K562 (cell line): ENCODE data around the gene GLTPD2. TPM values are rescaled to one million over a fixed set of nuclear protein-coding genes. Genes with fewer than 3 reads are reported as not detected.

Experiments
- ATAC-seq: fragments of 200-7000 bp; cut with Tn5 transposase; 3 replicates; pipeline ENCODE4 v1.9.1; 2020; ENCODE audit warnings: moderate library complexity
- BruUV-seq: library from RNA; stranded (reverse); fragments of 400-500 nt; replicated peaks from 2 replicates; lab custom pipeline; 2021; lab: Mats Ljungman, UMichigan
- CTCF ChIA-PET: fragments of 300-600 bp; formaldehyde crosslinking; extraction: SDS; loops from one replicate; lab custom pipeline; 2021; ENCODE audit warnings: low intra/inter-chr PET ratio; lab: Yijun Ruan, JAX
- POLR2A ChIA-PET: fragments of 300-600, 350-650 bp; sonication (Branson Sonifier 250); formaldehyde crosslinking; extraction: SDS; loops from one replicate; lab custom pipeline; 2021; ENCODE audit warnings: antibody characterized with exemption, inconsistent platforms; lab: Yijun Ruan, JAX
- DNase-seq, 4 experiments: peaks; one replicate each; pipeline versions ENCODE4 v3.0.0 to v3.0.0-alpha.2; 2011 to 2018; ENCODE audit warnings: low spot score in 3 of 4, mixed read lengths in 3 of 4; ENCODE audit errors: extremely low read depth in 1 of 4
- FAIRE-seq: peaks from 2 replicates; lab custom pipeline; 2011; peaks lifted over from hg19 to GRCh38; lab: Jason Lieb, UNC
- H2AFZ ChIP-seq: 2 replicates; pipeline ENCODE4 v1.6.0; 2011; ENCODE audit warnings: low read depth, low read length, control low read depth, inconsistent platforms
- H3K27ac ChIP-seq: fragments of 200-600 bp; 3 replicates; pipeline ENCODE4 v1.8.0; 2011; ENCODE audit warnings: low read depth, mild to moderate bottlenecking, control low read depth, inconsistent platforms, low read length, moderate library complexity, mixed read lengths; ENCODE audit errors: extremely low read depth
- H3K27me3 ChIP-seq, 2 experiments: fragments of 300-600 bp in 1 of 2; 2 replicates in 1 of 2; 3 replicates in 1 of 2; pipeline versions ENCODE4 v1.6.0 to v1.8.0; 2011; ENCODE audit warnings: inconsistent platforms in 2 of 2, low read length in 2 of 2, mild to moderate bottlenecking in 1 of 2, mixed read lengths in 1 of 2, moderate library complexity in 1 of 2; ENCODE audit not compliant: control insufficient read depth in 2 of 2, insufficient read depth in 2 of 2
- H3K36me3 ChIP-seq: fragments of 300-600 bp; 3 replicates; pipeline ENCODE4 v1.8.0; 2011; ENCODE audit warnings: mild to moderate bottlenecking, low read length, inconsistent platforms; ENCODE audit not compliant: control insufficient read depth, insufficient read depth
- H3K4me1 ChIP-seq, 2 experiments: fragments of 200-600 bp in 1 of 2; replicated peaks in 1 of 2; 2 replicates in 1 of 2; 3 replicates in 1 of 2; pipeline versions ENCODE4 v1.5.1 to v1.8.0; 2011; ENCODE audit warnings: inconsistent platforms in 2 of 2, low read length in 2 of 2, mild to moderate bottlenecking in 1 of 2, mixed read lengths in 1 of 2, moderate library complexity in 1 of 2; ENCODE audit not compliant: control insufficient read depth in 2 of 2, insufficient read depth in 2 of 2
- H3K4me2 ChIP-seq: 2 replicates; pipeline ENCODE4 v1.6.1; 2011; ENCODE audit warnings: low read length, control low read depth, inconsistent platforms, mixed read lengths; ENCODE audit not compliant: insufficient read depth
- H3K4me3 ChIP-seq: fragments of 200-600 bp; sonication (generic), shearing (Covaris generic); 2 replicates; pipeline ENCODE4 v1.5.1; 2016; ENCODE audit warnings: control low read depth, inconsistent platforms
- H3K79me2 ChIP-seq: fragments of 200-600 bp; 3 replicates; pipeline ENCODE4 v1.8.0; 2011; ENCODE audit warnings: low read length, inconsistent platforms; ENCODE audit not compliant: control insufficient read depth, insufficient read depth
- H3K9ac ChIP-seq, 2 experiments: 2 replicates each; pipeline versions ENCODE4 v1.6.0 to v1.6.1; 2011; ENCODE audit warnings: low read depth in 2 of 2, low read length in 2 of 2, control low read depth in 1 of 2, inconsistent platforms in 1 of 2, mild to moderate bottlenecking in 1 of 2, mixed read lengths in 1 of 2; ENCODE audit not compliant: insufficient read depth in 1 of 2
- H3K9me1 ChIP-seq: one replicate; pipeline ENCODE4 v1.6.0; 2011; ENCODE audit warnings: inconsistent platforms, mild to moderate bottlenecking, low read length, moderate library complexity; ENCODE audit not compliant: control insufficient read depth, insufficient read depth
- H3K9me3 ChIP-seq: replicated peaks from 2 replicates; pipeline ENCODE4 v1.5.1; 2011; ENCODE audit warnings: low read depth, low read length, inconsistent platforms; ENCODE audit not compliant: control insufficient read depth, insufficient read depth
- H4K20me1 ChIP-seq: replicated peaks from 2 replicates; pipeline ENCODE4 v1.6.1; 2011; ENCODE audit warnings: low read length, inconsistent platforms, mixed read lengths; ENCODE audit not compliant: control insufficient read depth, insufficient read depth
- CHD2 ChIP-seq: IDR thresholded peaks from 2 replicates; pipeline ENCODE4 v1.6.1; 2011; ENCODE audit warnings: low read depth, low read length
- DACH1 ChIP-seq: fragments of 450-650 bp; IDR thresholded peaks from 2 replicates; pipeline ENCODE4 v1.6.1; 2018; ENCODE audit not compliant: partially characterized antibody
- DIDO1 ChIP-seq: fragments of 450-650 bp; IDR thresholded peaks from 2 replicates; pipeline ENCODE4 v1.6.1; 2016; ENCODE audit warnings: low read depth, missing biosample characterization, missing genetic modification characterization
- FIP1L1 ChIP-seq: fragments of 200-400 bp; formaldehyde crosslinking; IDR thresholded peaks from 2 replicates; pipeline ENCODE4 v1.6.1; 2018; ENCODE audit warnings: mild to moderate bottlenecking, low read depth, low read length; ENCODE audit not compliant: poor library complexity, severe bottlenecking
- FOS ChIP-seq: IDR thresholded peaks from 3 replicates; pipeline ENCODE4 v1.6.1; 2011; ENCODE audit not compliant: insufficient read length; ENCODE audit errors: extremely low read depth
- GABPB1 ChIP-seq: sonication (generic); formaldehyde crosslinking; IDR thresholded peaks from 2 replicates; pipeline ENCODE4 v1.8.0; 2022; ENCODE audit warnings: mild to moderate bottlenecking, missing genetic modification reagents
- KHSRP ChIP-seq: fragments of 450-650 bp; IDR thresholded peaks from 2 replicates; pipeline ENCODE4 v1.6.1; 2017
- KLF13 ChIP-seq: fragments of 450-650 bp; IDR thresholded peaks from 2 replicates; pipeline ENCODE4 v1.6.1; 2016; ENCODE audit warnings: missing genetic modification characterization, low read depth, mild to moderate bottlenecking, missing compliant biosample characterization, moderate library complexity, borderline replicate concordance
- POLR2AphosphoS2 ChIP-seq: IDR thresholded peaks from 2 replicates; pipeline ENCODE4 v1.6.1; 2012; ENCODE audit warnings: low read length, improper control_type of control experiment
- SIN3A ChIP-seq, 2 experiments: fragments of 150-350 bp in 1 of 2; IDR thresholded peaks; 2 replicates each; pipeline ENCODE4 v1.6.1; 2011 to 2016; ENCODE audit warnings: borderline replicate concordance in 2 of 2, low read depth in 2 of 2, low read length in 2 of 2, mild to moderate bottlenecking in 2 of 2, moderate library complexity in 2 of 2; ENCODE audit not compliant: control insufficient read depth in 1 of 2
- XRCC4 ChIP-seq: IDR thresholded peaks from one replicate; pipeline ENCODE4 v1.6.1; 2011; ENCODE audit not compliant: insufficient read depth, insufficient read length; ENCODE audit errors: extremely low read depth
- ZBTB7A ChIP-seq: IDR thresholded peaks from 2 replicates; pipeline ENCODE4 v1.6.1; 2011; ENCODE audit warnings: low read depth, mild to moderate bottlenecking, low read length, moderate library complexity, borderline replicate concordance; ENCODE audit not compliant: control insufficient read depth
- ZNF133 ChIP-seq: fragments of 250-450 bp; sonication (Bioruptor Pico); IDR thresholded peaks from 2 replicates; pipeline ENCODE4 v1.4.0; 2020; ENCODE audit warnings: mild to moderate bottlenecking
- WGBS: fragments of 100-300 bp; shearing (Covaris generic); methylation state at CpG from one replicate; pipeline ENCODE4 v1.1.6; 2016; ENCODE audit warnings: low coverage, mixed read lengths; ENCODE audit not compliant: insufficient coverage; ENCODE audit errors: missing lambda C conversion rate; 5-methylcytosine and 5-hydroxymethylcytosine counted together
- in situ Hi-C: fragments of 300-500 bp; cut with MboI; formaldehyde crosslinking; loops from 4 replicates; pipeline ENCODE4 v1.15.0; 2018; ENCODE audit warnings: inconsistent platforms, mixed read lengths
- intact Hi-C: fragments of 100-400 bp; cut with micrococcal nuclease; formaldehyde crosslinking; loops from 2 replicates; pipeline ENCODE4 v1.14.2; 2022
- polyA plus RNA-seq, 8 experiments: library from polyadenylated mRNA; depleted of rRNA in 4 of 8; stranded (reverse) in 5 of 8; unstranded in 3 of 8; fragments of >200 nt; fragmentation: Nextera tagmentation in 2 of 8; fragmentation: Illumina TruSeq in 1 of 8; extraction: Ambion mirVana in 2 of 8; extraction: Trizol in 1 of 8; gene quantifications; 2 replicates each; pipeline versions ENCODE4 v1.2.1 to v1.2.3, GENCODE V29; 2011 to 2014; ENCODE audit warnings: inconsistent platforms in 1 of 8, missing spikeins in 1 of 8
- total RNA-seq, 7 experiments: library from RNA; depleted of rRNA in 6 of 7; stranded (reverse); fragments of >200 nt in 6 of 7; fragmentation: Illumina TruSeq in 2 of 7; extraction: Trizol in 2 of 7; gene quantifications; 2 replicates each; pipeline versions ENCODE4 v1.2.1 to v1.2.3, GENCODE V29; 2011 to 2021; ENCODE audit warnings: low replicate concordance in 1 of 7
- TF ChIP-seq, protein P1 (sequence below): fragments of 200-800 bp; sonication (Bioruptor generic); IDR thresholded peaks from 2 replicates; pipeline ENCODE4 v1.6.1; 2017; ENCODE audit warnings: missing genetic modification characterization, missing compliant biosample characterization
- TF ChIP-seq, protein P2 (sequence below): fragments of 250-450 bp; sonication (Bioruptor Pico); IDR thresholded peaks from 2 replicates; pipeline ENCODE4 v1.8.0; 2022; ENCODE audit warnings: inconsistent platforms, mild to moderate bottlenecking, moderate library complexity, borderline replicate concordance
- TF ChIP-seq, protein P3 (sequence below): fragments of 250-450 bp; sonication (Bioruptor Pico); IDR thresholded peaks from 2 replicates; pipeline ENCODE4 v1.4.0; 2020

GLTPD2 gene
- total and polyA plus RNA-seq, 9 of the 15 experiments (the other 6 are each of a cell fraction or from before 2014, with no cell fraction given): not detected

DNA sequence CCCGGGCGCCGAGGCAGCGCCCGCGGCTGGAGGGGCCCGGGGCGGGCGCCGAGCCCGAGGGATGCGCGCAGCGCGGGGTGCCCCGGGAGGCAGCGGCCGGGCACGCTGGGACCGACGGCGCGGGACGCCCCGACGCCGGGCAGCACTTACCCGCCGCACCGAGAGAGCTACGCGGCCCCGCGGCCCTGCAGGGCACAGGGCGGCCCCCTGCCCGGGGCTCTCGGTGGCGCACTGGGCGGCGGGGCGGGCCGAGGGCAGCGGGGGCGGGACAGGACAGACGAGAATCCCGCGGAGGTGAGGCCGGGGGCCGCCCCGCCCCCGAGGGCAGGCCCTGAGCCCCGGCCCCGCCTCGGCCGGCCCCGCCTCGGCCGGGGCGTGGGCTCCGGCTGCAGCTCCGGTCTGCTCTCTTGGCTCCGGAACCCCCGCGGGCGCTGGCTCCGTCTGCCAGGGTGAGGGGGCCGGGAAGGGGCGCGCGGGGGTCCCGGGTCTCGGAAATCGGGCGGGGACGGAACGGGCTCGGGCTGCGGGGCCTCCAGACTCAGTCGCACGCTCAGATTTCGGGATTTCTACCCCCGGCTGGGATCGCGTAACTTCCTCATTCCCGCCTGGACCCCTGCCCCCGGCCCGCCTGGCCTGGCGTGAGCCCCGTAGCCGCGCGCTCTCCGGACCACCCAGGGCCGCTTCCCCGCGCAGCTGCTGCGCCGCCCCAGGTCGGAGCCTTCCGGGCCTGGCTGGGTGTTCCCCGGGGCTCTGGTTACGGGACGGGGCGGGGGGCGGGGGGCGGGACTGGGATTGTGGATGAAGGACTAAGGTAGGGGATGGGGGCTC is 18.2 kb downstream of the GLTPD2 start, which contains the start of gene PLD2:
TSS of gene PLD2 (plus strand) at position 376 of the 828 bp plus-strand sequence. CDS start 621 bp downstream, outside the sequence.
- FAIRE-seq (peak; percentile 15), ATAC-seq (peak; percentile 100), DNase-seq (peak; percentile 84 to 96 (median 96))
- H3K27ac ChIP-seq: no peak within 1 kb of the TSS; the same call in 2 of the 3 replicates
- in situ Hi-C loops: no loop called here
- intact Hi-C loops: no loop called here
- H3K79me2 ChIP-seq: no peaks in the 10 kb centered on the region
- H2AFZ ChIP-seq: peak within 1 kb of the TSS; percentile 79
- 0% methylated on average over 22 of the region's 106 CpGs for WGBS
- H3K36me3 ChIP-seq: no peaks in the 10 kb centered on the region
- ChIA-PET POLR2A (interaction anchor here (0.6 kb wide), 3 partner anchors 70 to 303 kb away, joined by 3 to 4 read pairs (median 3); no protein-coding TSS in a partner anchor), CTCF (no interaction called here)
- H4K20me1 ChIP-seq: no peaks in the 10 kb centered on the region; the same call in 1 of the 2 replicates
- H3K9ac ChIP-seq: peak within 1 kb of the TSS; percentile 56 to 92
- H3K9me1 ChIP-seq: no peaks in the 10 kb centered on the region
- BruUV-seq: no TSS peak
- peaks cover 3 to 22% of the 10 kb centered on the region in 2 experiments; a peak in 3 of 5 replicates for H3K4me1 ChIP-seq
- H3K27me3 ChIP-seq: no peaks in the 10 kb centered on the region
- H3K9me3 ChIP-seq: no peaks in the 10 kb centered on the region
- peak within 1 kb of the TSS; percentile 52 for H3K4me3 ChIP-seq
- peak within 1 kb of the TSS; percentile 78 for H3K4me2 ChIP-seq
- TF ChIP-seq POLR2AphosphoS2 (no peak), GABPB1 (CRISPR knock-in tag) (no peak), ZNF133 (CRISPR knock-in tag) (no peak), FIP1L1 (no peak), SIN3A (IDR thresholded peaks at IDR 0.05; ENCODE audit: borderline replicate concordance in 2 of 2, control insufficient read depth in 1 of 2, low read depth in 2 of 2, low read length in 2 of 2) (no peak), ZBTB7A (peak; percentile 76; the same call in 1 of the 2 replicates), CHD2 (peak; percentile 85), DIDO1 (tag) (no peak), KHSRP (no peak), KLF13 (tag) (no peak), XRCC4 (no peak), FOS (no peak), DACH1 (no peak)
- TF ChIP-seq, protein P1, sequence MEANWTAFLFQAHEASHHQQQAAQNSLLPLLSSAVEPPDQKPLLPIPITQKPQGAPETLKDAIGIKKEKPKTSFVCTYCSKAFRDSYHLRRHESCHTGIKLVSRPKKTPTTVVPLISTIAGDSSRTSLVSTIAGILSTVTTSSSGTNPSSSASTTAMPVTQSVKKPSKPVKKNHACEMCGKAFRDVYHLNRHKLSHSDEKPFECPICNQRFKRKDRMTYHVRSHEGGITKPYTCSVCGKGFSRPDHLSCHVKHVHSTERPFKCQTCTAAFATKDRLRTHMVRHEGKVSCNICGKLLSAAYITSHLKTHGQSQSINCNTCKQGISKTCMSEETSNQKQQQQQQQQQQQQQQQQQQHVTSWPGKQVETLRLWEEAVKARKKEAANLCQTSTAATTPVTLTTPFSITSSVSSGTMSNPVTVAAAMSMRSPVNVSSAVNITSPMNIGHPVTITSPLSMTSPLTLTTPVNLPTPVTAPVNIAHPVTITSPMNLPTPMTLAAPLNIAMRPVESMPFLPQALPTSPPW (CRISPR knock-in tag): peak; percentile 65
- TF ChIP-seq, protein P2, sequence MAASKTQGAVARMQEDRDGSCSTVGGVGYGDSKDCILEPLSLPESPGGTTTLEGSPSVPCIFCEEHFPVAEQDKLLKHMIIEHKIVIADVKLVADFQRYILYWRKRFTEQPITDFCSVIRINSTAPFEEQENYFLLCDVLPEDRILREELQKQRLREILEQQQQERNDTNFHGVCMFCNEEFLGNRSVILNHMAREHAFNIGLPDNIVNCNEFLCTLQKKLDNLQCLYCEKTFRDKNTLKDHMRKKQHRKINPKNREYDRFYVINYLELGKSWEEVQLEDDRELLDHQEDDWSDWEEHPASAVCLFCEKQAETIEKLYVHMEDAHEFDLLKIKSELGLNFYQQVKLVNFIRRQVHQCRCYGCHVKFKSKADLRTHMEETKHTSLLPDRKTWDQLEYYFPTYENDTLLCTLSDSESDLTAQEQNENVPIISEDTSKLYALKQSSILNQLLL (CRISPR knock-in tag): no peak
- TF ChIP-seq, protein P3, sequence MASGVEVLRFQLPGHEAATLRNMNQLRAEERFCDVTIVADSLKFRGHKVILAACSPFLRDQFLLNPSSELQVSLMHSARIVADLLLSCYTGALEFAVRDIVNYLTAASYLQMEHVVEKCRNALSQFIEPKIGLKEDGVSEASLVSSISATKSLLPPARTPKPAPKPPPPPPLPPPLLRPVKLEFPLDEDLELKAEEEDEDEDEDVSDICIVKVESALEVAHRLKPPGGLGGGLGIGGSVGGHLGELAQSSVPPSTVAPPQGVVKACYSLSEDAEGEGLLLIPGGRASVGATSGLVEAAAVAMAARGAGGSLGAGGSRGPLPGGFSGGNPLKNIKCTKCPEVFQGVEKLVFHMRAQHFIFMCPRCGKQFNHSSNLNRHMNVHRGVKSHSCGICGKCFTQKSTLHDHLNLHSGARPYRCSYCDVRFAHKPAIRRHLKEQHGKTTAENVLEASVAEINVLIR: no peak
